ENCODE measurements around the gene WWTR1.

Gene WWTR1

DNA sequence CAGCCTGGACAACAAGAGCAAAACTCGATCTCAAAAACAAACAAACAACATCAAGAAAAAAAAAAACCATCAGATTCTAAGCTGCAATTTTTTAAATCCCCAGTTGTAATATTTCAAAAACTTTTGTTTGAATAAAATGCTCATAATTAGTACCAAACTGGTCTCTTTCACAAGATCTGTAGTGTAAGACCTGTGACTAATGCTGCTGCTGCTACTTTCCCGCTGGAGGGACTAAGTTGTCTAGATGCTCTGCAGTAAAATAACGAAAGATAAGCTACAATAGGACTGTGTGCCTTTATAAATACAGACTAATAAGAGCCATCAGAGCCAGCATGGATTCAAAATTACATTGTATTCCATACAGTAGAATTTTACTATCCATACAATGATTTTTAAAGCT lies 137.9 kb downstream of the WWTR1 start:
- TF ChIP-seq POLR2A (IDR thresholded peaks at IDR 0.05; ENCODE audit: low read length) (no peak), GATA1 (IDR thresholded peaks at IDR 0.05; ENCODE audit: low read depth, low read length) (no peak)
- no peak for DNase-seq

DNA sequence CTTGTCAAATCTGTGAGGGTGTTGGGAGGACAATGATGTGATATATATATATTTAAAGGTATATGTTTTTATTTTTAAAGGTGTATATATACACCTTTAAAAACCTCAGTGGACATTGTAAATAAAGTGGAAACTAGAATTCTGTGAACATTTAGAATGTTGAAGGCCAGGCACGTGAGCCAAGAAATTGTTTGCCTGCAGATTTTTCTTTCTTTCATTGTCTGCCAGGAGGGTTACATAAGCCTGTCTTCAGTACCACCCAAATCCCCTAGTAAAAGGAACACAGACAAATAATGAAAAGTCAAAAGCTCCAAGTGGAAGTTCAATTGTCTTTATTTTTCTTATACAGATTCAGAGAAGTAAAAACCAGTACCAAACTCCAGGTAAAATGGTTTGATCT lies 140.9 kb downstream of the WWTR1 start:
- TF ChIP-seq GATA1 (IDR thresholded peaks at IDR 0.05; ENCODE audit: low read depth, low read length) (no peak), POLR2A (IDR thresholded peaks at IDR 0.05; ENCODE audit: low read length) (no peak)
- DNase-seq = no peak

DNA sequence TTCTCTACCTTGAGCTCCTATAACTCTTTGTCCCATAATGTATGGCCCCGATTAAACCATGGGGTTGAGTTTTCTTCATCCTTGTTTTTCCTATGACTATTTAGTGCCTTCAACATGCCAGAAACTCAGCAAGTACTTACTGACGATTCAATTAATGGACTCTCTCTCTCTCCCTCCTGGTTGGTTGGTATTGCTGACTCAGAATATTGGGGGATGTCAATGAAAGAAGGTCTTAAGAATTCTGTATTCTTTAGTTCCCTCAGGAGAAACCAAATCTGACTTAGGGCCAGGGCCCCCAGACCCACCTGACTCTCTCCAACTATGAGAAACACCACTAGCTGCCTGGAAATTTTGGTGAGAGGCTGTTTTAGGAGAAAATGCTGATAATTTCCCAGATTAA lies 142.6 kb downstream of the WWTR1 start:
- TF ChIP-seq POLR2A (IDR thresholded peaks at IDR 0.05; ENCODE audit: low read length) (no peak), GATA1 (IDR thresholded peaks at IDR 0.05; ENCODE audit: low read depth, low read length) (no peak)
- DNase-seq = no peak

DNA sequence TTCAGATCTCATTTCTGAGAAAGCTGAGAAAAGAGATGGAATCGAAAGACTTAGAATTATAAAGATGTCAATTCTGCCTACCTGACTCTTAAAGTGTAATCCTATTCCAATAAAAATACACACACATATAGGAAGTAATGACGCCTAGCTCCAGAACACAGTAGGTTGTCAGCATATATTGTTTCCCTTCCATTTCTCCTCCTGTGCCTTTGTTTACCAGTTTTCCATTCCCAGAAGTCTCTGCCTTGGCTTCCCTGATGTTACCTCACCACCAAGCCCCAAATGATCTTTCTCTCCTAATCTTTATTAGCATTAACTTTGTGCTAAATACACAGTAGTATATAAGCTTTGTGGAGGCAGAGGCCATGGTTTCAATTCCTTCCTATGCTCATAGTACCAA lies 143.4 kb downstream of the WWTR1 start:
- TF ChIP-seq GATA1 (IDR thresholded peaks at IDR 0.05; ENCODE audit: low read depth, low read length) (no peak), POLR2A (IDR thresholded peaks at IDR 0.05; ENCODE audit: low read length) (no peak)

DNA sequence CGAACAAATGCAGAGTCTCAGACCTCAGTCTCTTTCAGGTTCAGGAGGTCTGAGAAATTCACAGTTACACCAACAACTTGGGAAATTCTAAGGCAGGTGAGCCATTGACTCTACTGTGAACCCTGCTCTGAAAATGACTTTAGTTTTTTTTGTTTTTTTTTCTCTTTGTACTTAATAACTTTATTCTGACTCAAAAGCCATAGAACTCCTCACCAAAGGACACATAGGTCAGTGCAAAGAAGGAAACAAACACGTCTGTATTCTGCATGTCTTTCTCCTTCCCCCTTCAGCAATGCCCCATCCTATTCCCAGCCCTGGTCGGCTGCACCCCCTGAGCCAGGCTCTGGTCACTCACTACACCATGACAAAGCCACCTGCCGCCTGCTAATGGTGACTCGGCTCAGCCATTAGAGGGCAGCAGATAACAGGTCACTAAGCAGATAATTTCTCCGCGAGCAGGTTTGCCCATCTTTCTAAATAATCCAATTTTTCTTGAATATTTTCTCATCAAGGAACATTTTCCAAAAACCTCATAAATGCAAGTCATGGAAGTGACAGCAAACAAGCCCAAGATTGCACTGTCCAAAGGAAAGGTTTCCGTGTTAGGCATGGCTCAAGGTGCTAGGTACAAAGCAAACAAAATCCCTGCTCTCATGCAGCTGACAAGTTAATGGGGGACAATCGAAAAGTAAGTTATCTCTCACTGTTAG lies 145.6 kb downstream of the WWTR1 start:
- peak; percentile 49 to 60 for DNase-seq
- no peak for TF ChIP-seq GATA1 (IDR thresholded peaks at IDR 0.05; ENCODE audit: low read depth, low read length)
- no peak for TF ChIP-seq POLR2A (IDR thresholded peaks at IDR 0.05; ENCODE audit: low read length)

More for the DNA sequence above, 143.4 kb downstream of the WWTR1 start:
- no peak for DNase-seq

DNA sequence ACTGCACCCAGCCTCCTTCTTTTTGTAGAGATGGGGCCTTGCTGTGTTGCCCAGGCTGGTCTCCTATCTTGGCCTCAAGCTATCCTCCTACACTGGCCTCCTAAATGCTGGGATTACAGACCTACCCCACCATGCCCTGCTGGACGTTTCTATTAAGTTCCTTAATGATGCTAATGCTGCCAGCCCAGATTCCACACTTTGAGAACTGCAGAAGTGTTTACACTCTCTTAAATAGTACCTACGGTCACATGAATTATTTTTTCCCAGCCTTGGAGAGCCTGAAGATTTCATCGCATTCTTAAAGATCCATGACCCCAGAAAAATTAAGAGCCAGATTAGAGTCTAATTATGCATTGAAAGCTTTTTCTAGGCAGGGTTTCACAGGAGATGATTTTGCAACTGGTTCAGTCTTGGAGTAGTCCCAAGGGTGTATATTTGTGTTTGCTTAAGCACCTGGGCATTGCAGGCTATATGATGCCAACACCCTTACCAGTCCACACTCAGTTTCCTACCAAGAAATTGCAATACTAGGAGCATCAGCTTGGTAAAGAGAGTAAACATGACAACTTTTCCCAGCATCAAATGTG lies 146.7 kb downstream of the WWTR1 start:
- TF ChIP-seq POLR2A (IDR thresholded peaks at IDR 0.05; ENCODE audit: low read length) (no peak), GATA1 (IDR thresholded peaks at IDR 0.05; ENCODE audit: low read depth, low read length) (no peak)
- no peak for DNase-seq

DNA sequence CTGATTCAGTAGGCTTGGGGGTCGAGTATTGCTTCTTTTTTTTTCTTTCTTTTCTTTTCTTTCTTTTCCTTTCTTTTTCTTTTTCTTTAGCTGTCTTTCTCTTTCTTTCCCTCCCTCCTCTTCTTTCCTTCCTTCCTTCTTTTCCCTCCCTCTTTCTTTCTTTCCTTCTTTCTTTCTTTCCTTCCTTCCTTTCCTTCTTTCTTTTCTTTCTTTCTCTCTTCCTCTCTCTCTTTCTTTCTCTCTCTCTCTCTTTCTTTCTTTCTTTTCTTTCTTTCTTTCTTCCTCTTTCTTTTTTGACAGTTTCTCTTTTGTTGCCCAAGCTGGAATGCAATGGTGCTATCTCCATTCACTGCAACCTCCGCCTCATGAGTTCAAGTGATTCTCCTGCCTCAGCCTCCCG lies 147.3 kb downstream of the WWTR1 start:
- no peak for DNase-seq
- no peak for TF ChIP-seq POLR2A (IDR thresholded peaks at IDR 0.05; ENCODE audit: low read length)
- no peak for TF ChIP-seq GATA1 (IDR thresholded peaks at IDR 0.05; ENCODE audit: low read depth, low read length)

DNA sequence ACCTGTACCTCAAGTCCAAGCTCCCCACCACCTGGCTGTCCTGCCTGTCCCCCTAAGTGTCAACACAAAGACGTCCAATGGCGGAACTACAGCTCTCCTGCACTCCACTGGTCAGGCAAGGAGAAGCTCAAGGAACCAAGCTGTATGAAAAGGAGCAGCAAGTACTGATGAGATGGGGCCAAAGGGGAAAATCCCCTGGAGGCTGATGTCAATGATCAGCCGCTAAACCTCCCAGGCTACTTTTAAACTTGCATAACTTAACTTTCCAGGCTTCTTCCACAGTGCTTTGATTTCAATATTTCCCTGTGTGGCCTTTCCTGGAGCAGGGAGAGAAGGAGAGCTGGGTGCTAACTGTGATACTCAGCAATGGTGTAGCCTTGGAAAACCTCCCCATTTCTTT lies 148.3 kb downstream of the WWTR1 start:
- no peak for DNase-seq
- no peak for TF ChIP-seq POLR2A (IDR thresholded peaks at IDR 0.05; ENCODE audit: low read length)
- TF ChIP-seq GATA1 (IDR thresholded peaks at IDR 0.05; ENCODE audit: low read depth, low read length) = no peak

DNA sequence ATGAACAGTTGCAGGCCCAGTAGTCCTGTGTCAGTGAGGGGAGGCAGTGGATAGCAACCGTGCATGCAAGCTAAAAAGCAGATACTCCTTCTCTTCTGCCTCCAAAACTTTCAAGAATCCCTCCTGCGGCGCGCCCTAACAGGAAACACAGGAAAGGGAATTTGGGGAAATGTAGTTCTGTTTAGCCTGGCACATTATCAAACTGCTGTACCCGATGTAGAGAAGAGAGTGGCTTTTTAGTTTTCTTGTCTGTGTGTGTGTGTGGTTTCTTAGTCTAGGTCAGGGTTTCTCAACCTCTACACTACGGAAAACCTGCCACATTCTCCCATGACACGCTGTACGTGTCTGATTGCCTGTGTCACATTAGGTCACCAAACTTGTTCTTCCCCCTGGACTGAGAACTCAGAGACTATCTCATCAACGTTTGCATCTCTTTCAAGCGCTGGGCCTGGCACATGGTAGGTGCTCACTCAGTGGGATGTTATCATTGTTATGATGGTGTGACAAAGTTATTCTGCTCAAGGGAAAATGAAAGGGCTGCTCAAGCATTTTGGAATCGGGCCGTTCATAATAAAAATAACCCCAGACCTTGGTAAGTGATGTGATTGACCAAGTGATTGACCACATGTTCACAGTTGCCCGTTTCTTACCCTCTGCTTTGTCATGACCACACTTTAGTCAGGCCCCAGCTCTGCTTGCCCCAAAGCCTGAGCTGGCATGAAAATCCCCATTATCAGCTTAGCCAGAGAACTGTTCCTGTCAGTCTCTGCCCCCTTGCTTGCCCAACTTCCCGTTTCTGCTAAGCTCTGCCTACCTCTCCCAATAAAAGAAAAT lies 150.1 kb downstream of the WWTR1 start:
- TF ChIP-seq POLR2A (IDR thresholded peaks at IDR 0.05; ENCODE audit: low read length) = no peak
- no peak for TF ChIP-seq GATA1 (IDR thresholded peaks at IDR 0.05; ENCODE audit: low read depth, low read length)
- DNase-seq = no peak

DNA sequence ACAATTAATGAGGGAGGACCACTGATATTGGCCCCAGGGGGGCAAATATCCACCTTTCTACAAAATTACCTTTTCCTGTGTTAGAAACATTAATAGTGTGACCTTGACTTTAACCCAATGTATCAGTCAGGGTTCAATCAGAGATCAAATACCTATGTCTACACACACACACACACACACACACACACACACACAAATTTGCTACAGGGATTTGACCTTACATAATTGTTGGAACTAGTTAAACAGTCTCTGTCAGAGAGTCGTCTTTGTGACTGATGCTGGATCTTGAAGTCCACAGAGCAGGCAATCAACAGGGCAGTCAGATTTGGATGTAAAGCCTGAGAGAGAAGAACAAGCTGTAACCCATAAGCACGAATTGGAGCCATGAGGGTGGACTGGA lies 150.9 kb downstream of the WWTR1 start:
- no peak for DNase-seq
- TF ChIP-seq GATA1 (IDR thresholded peaks at IDR 0.05; ENCODE audit: low read depth, low read length) (no peak), POLR2A (IDR thresholded peaks at IDR 0.05; ENCODE audit: low read length) (no peak)

DNA sequence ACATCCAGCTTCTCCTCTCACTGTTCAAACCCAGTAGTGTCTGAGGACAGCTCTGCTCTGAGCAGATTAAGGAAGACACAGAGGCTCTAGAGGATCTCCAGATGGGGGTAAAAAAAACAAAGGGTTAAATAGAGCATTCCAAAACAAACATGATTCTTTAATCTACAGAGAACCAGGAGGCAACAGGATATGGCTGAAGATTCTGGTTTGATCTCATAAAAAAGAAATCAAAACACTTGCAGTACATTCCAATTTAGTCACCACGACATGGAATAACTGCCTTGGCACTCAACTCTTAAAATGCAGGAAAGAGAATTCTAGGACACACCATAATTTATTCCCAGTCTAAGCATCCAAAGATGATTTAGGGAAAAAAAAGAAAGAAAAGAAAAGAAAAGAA lies 151.3 kb downstream of the WWTR1 start:
- DNase-seq = no peak
- no peak for TF ChIP-seq GATA1 (IDR thresholded peaks at IDR 0.05; ENCODE audit: low read depth, low read length)
- no peak for TF ChIP-seq POLR2A (IDR thresholded peaks at IDR 0.05; ENCODE audit: low read length)

DNA sequence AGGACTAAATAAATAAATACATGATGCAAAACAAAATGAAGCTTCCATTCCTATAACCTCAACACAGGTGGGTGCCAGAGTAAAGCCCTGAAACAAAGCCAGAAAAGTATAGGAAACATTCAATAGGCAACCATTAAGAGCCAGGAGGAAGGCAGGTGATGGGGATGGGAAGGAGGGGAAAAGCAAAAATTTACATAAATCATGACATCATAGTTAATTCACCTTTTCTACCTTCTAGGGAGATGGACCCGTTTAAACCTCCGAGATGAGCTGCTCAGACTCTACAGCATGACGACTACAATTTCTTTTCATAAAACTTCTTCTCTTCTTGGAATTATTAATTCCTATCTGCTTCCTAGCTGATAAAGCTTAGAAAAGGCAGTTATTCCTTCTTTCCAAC lies 155.4 kb downstream of the WWTR1 start:
- DNase-seq = no peak
- TF ChIP-seq GATA1 (IDR thresholded peaks at IDR 0.05; ENCODE audit: low read depth, low read length) (no peak), POLR2A (IDR thresholded peaks at IDR 0.05; ENCODE audit: low read length) (no peak)

DNA sequence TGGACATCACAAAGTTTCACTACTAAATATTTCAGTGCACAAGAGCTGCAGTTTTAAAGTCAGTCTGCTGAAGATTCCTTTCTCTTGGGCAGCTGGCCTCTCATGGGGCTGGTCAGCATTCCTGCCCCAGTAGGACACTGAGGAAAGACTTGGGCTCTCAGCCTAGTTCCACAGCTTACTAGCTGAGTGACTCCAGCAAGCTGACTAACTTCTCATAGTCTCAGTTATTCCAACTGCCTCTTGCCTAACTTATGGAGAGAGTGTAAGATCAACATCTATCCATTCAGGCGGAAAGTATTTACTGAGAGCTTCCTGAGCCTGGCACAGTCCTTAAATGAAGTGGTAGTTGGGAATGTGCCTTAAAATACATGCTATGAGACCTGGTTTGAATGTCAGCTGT lies 156.3 kb downstream of the WWTR1 start:
- no peak for DNase-seq
- TF ChIP-seq POLR2A (IDR thresholded peaks at IDR 0.05; ENCODE audit: low read length) = no peak
- no peak for TF ChIP-seq GATA1 (IDR thresholded peaks at IDR 0.05; ENCODE audit: low read depth, low read length)

DNA sequence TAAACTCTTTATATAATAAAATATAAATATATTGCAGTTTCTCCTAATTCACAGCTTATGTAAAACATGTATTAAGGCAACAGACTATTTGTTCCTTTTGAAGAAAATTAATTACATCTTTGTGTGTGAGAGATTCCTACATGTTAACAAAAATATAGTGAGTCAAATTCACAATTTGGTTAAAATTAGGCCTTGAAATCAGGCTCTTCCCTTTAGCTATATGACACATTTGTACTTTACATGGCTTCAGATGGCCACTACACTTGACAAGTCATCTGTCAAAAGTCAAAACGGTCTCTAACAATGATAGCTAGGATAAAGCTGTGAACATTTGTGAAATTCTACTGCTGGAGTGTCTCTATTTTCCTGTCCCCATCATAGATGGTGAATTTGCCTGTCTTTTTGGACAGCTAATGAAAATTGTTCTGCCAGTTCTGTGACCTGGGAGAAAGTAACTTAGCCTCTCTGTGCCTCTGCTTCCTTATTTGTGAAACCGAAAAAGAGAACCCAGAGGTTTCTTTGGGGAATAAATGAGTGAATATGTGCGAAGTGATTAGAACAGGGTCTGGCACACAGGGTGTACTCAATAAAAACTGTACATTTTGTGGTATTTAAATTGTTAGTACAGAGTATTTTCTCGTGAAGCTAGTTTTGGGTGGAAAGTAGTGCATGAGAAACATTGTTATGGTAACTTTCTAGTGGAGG lies 159.7 kb downstream of the WWTR1 start:
- no peak for DNase-seq
- TF ChIP-seq POLR2A (IDR thresholded peaks at IDR 0.05; ENCODE audit: low read length) = no peak
- no peak for TF ChIP-seq GATA1 (IDR thresholded peaks at IDR 0.05; ENCODE audit: low read depth, low read length)
